ENCODE measurements around the gene EFCAB6.

The EFCAB6 gene

GRCh38 chr22:43852573-43853327 is 40.6 kb upstream of the EFCAB6 start:
- DNase-seq (ENCODE audit: low read depth) = no peak
- TF ChIP-seq CTCF (IDR thresholded peaks at IDR 0.05; ENCODE audit: insufficient read depth, low read depth, low read length, missing control alignments) = no peak
- no peak overlapping the region for H3K4me3 ChIP-seq (ENCODE audit: low read depth, low read length)

- TF ChIP-seq CTCF (IDR thresholded peaks at IDR 0.05; ENCODE audit: insufficient read depth, low read depth, low read length, missing control alignments) = no peak
- no peak overlapping the region for H3K4me3 ChIP-seq (ENCODE audit: low read depth, low read length)
- DNase-seq (ENCODE audit: low read depth) = no peak
These were observed 39.8 kb upstream of the EFCAB6 start for GRCh38 chr22:43851979-43852307.

DNA sequence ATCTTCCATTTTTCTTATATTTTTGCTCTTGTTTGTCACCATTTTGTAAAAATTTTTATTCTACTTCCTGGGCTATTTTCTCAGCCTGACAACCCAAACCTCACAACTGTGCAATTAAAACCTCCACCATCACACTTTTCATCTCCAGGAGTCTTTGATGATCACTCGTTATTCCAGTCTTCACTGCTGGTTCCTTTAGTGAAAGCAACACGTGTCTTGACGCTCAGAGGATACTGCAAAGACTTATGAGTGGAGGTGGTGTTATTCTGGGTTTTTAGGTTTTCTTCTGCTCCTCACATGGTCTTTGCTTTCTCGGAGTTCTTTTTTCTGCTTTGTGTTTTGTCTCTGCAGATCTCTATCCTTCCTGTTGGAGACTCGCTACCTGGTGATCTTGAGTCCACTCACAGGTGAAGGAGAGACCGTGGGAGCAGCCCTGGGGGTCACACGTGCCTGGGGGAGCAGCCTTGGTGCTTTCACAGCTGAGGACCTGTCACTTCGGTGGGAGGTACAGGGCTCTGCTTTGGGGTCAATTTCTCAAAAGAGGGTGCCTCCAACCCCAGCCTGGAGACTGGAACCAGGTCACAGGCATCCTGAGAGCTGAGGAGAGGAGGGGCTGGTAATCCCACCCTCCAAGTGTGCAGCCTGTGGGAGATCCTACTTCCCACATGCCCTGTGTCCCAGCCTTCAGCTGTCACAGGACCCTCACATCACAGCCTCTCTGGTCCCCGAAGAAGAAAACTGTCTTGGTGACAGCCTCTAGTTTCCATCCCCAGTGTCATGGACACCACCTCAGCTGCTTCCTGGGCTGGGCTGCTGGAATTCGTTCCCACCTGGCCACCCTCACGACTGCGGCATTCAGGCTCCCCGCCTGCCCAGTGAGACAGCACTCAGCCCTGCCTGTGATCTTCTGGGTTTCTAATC is 39.2 kb upstream of the EFCAB6 start:
- no peak overlapping the region for H3K4me3 ChIP-seq (ENCODE audit: low read depth, low read length)
- no peak for TF ChIP-seq CTCF (IDR thresholded peaks at IDR 0.05; ENCODE audit: insufficient read depth, low read depth, low read length, missing control alignments)
- DNase-seq (ENCODE audit: low read depth) = no peak

DNA sequence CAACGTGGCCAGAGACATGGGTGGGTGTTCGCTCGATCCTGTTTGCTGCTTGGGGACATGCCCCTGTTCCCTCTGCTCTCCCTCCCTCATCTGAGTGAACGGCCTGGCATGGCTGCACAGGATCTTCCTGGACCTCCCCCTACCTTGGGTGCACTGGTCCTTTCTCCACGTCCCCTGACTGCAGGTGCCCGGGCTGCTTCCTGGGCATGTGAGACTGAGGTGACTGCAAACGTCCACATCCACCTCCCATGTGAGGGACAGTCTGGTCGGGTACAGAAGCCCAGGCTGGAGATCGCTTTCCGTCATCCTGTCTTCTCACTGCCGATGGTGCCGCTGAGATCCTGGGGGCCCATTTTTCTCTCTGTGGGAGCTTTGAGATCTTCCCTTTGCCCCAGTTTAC is 38.4 kb upstream of the EFCAB6 start:
- H3K4me3 ChIP-seq (ENCODE audit: low read depth, low read length) = no peak overlapping the region
- TF ChIP-seq CTCF (IDR thresholded peaks at IDR 0.05; ENCODE audit: insufficient read depth, low read depth, low read length, missing control alignments) = no peak
- DNase-seq (ENCODE audit: low read depth) = no peak

- no peak for TF ChIP-seq CTCF (IDR thresholded peaks at IDR 0.05; ENCODE audit: insufficient read depth, low read depth, low read length, missing control alignments)
- DNase-seq (ENCODE audit: low read depth) = no peak
- H3K4me3 ChIP-seq (ENCODE audit: low read depth, low read length) = no peak overlapping the region
These were observed 37.6 kb upstream of the EFCAB6 start for GRCh38 chr22:43849731-43850130.

- no peak overlapping the region for H3K4me3 ChIP-seq (ENCODE audit: low read depth, low read length)
- TF ChIP-seq CTCF (IDR thresholded peaks at IDR 0.05; ENCODE audit: insufficient read depth, low read depth, low read length, missing control alignments) = peak; percentile 23
- DNase-seq (ENCODE audit: low read depth) = peak; percentile 19
These were observed 36.5 kb upstream of the EFCAB6 start for GRCh38 chr22:43848366-43849171.
